HuH-7 (cell line): Measurements from ENCODE around the gene C14orf119.
"Not testable (repeated sequence)": the region's sequence is repeated elsewhere in the genome, so short reads cannot be mapped to it uniquely, and the experiment has no call there.

ENCODE experiments used
- DNase-seq: peaks from one replicate; pipeline ENCODE4 v3.0.0; 2011; ENCODE audit warnings: low spot score

Gene C14orf119

DNA sequence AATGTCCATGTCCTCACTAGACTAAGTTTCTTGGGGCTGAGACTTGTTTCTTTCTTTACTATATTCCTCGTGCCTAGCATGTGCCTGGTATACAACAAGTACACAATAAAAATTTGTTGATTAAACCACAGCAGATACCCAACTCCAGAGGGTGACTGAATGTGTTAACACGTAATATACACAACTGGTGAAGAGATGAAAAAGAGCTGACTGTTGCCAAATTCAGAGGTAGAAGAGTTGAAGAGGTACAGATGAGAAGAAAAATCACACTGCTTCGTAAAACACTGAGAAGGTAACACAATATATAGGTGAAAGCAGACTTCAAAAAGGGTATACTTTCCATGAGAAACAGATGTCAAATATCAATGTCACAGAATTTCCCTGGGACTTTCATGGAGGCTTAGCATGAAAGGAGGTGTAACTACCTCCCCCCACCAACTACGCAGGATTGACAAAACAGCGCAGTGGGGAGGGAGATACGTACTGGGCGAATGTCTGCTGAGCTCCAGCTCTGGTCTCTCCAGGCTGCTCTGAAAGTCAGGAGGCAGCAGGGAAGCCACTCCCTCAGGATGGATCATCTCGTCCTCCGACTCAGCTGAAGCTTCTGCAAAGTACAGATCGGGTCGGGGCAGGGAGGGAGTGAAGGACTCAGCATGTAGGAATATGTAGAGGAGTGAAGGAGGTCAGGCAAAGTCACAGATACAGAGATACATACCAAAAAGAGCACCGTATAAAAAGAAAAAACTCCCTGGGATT is 5.6 kb upstream of the C14orf119 start:
- DNase-seq = no peak

GRCh38 chr14:23090254-23090636 is 5.1 kb upstream of the C14orf119 start:
- no peak for DNase-seq

GRCh38 chr14:23091294-23092225 is 3.7 kb upstream of the C14orf119 start:
- DNase-seq = no peak

DNA sequence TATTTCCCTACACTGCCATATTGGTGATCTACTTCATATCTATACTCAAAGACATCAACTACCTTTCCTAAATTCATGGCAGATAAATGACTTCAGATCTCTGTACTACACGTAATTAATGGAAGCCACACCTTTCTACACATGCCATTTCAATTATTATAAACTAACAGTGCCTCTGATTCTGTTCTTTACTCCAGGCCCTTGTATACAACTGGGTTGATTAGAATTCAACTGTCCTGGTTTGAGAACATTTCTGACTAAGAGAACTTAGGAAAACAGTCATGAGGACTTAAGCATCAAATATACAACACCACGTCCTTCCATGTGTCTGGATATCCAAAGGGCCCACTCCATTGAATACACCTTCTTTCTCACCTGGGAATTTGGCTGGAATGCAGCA is 2.2 kb upstream of the C14orf119 start:
- no peak for DNase-seq

DNA sequence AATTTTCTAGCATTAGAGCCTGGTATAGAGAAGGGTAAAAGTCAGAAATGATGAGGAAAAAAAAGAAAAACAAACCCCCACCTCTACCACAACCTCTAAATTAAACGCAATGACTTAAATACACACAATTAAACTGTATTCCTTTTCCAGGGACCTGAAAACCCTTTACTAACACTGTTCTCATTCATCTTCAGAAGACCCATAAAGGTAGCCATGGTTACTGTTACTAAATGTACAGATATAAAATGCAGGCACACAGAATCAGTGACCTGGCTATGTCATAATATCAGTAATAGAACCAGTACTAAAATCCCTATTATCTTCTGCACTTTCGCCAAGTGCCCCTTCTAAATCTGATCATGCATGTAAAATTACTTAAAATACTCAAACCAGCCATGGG is 1.8 kb upstream of the C14orf119 start:
- no peak for DNase-seq

GRCh38 chr14:23093991-23094665 is 1.2 kb upstream of the C14orf119 start:
- DNase-seq = no peak

- DNase-seq = peak; percentile 88
Observed at GRCh38 chr14:23094666-23095195, 574 bp upstream of the C14orf119 start, which contains the start of gene ACIN1. ACIN1 (minus strand) TSS chr14:23095136; CDS start chr14:23095112, 24 bp downstream.

GRCh38 chr14:23097786-23098185 is 2.5 kb downstream of the C14orf119 start:
- no peak for DNase-seq

DNA sequence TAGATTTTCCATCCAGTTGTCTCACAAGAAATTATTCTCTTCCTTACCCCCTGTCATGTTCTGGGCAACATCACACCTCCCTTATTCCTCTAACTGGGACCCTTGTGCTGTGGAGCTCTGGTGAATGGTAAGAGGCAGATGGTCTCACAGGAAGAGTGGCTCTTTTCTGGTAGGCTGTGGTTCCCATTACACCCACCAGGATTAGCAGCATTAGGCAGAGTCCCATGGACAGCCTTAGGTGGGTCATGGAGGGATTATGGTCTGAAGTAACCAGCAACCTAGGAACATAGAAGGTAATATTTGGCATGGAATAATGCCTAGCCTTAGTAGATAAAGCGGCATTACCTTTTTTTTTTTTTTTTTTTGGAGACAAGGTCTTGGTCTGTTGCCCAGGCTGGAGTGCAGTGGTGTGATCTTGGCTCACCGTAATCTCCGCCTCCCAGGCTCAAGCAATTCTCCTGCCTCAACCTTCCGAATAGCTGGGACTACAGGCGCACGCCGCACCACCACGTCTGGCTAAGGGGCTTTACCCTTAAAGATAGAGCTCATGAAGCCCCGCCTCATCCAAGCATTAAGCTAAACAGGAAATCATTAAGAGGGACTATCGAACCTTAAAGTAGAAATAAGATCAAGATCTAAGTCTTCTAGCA is 4.0 kb downstream of the C14orf119 start:
- no peak for DNase-seq

- no peak for DNase-seq
Observed at GRCh38 chr14:23101213-23101970, 6.1 kb downstream of the C14orf119 start.

- DNase-seq = no peak
Observed at GRCh38 chr14:23101986-23102625, 6.8 kb downstream of the C14orf119 start.

- no peak for DNase-seq
Observed at GRCh38 chr14:23102801-23103200, 7.5 kb downstream of the C14orf119 start.

DNA sequence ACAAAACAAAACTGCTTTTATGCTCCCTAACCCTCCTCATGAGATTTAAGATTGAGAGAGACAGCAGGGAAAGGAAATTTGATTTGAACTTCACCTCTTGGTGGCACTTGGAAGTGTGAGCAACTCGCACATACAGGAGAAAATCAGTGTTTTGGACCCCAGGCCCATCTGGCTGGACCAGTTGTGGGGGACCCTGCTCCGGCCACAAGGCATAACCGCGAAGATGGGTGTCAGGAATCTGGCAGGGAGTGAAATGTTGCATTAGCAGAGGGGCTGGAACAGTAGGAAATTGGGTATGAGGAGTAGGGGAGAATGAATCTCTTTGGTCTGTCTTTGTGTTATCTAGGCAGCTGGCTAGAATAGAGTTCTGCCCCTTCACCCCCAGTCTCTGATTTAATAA is 8.3 kb downstream of the C14orf119 start:
- DNase-seq = no peak

DNA sequence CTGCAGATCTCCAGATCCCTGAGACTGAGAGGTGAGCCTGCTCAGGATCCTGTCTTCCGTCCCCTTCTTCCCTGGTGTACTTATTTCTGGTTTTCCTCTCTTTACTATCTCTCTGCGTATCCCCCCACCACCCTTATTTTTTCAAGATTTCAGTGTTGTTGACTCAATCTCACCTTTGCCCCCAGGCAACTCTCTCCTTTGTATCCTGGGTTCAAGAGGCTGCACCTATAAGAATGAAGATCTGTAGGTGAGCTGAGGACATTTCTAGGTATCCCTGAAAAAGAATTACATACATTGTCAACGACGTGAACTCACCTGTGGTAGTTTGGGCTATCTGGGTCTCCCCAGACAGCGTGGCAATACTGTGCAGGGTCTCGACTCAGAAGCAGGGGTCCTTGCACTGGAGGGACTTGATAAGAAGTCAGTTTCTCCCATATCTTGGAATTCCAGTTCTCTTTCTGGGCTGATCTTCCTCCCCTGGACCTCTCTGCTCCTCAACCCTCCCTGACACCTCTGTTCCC is 8.8 kb downstream of the C14orf119 start:
- DNase-seq = no peak

- no peak for DNase-seq
Observed at GRCh38 chr14:23104591-23105347, 9.5 kb downstream of the C14orf119 start, which contains the start of gene CIROP. CIROP (minus strand) TSS chr14:23104989; CDS start chr14:23104920, 69 bp downstream.

DNA sequence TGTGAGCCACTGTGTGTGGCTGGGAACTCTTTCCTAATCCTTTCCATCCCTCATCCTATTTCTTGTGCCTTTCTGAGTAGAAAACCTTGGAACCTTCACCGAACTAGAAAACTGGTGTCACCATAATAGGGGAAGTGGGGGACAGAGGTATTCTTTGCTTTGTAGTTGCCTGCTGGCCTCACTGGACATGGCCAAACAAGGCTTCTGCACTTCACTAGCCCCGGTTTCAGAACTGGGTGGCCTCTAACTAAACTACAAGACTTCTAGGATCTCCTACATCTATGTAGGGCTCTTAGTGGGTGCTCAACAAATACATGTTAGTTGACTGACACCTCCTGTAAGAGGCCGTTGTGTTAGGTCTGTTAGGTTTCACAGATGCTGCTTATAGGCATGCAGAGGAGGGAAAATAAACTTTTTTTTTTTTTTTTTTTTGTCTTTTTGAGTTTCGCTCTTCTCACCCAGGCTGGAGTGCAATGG is 10.1 kb downstream of the C14orf119 start:
- no peak for DNase-seq

DNA sequence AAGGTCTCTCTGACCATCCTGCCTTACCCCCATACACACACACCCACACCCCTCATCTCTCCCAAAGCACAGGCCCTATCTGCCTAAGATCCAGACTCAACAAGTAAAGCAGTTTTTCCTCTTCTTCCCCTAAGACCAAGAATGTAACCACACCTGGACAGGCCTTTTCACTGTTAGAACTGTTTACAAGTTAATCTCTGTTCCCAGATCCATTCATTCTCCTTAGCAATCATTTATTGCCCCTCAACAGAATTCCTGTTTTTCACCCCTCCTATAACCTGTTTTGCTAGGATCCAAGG is 11.4 kb downstream of the C14orf119 start:
- no peak for DNase-seq

DNA sequence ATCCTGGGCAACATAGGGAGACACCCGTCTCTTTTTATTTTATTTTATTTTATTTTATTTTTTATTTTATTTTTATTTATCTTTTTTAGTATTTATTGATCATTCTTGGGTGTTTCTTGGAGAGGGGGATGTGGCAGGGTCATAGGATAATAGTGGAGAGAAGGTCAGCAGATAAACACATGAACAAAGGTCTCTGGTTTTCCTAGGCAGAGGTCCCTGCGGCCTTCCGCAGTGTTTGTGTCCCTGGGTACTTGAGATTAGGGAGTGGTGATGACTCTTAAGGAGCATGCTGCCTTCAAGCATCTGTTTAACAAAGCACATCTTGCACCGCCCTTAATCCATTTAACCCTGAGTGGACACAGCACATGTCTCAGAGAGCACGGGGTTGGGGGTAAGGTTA is 12.3 kb downstream of the C14orf119 start:
- DNase-seq = not testable (repeated sequence)

DNA sequence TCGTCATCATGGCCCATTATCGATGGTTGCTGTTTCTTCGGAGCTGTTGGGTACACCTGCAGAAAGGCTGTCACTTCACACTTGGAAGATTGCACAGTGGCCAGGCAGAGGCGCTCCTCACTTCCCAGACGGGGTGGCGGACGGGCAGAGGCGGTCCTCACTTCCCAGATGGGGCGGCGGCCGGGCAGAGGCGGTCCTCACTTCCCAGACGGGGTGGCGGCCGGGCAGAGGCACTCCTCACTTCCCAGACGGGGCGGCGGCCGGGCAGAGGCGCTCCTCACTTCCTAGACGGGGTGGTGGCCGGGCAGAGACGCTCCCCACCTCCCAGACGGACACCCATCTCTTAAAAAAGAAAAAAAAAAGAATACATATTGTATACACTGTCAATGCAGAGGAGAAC is 12.9 kb downstream of the C14orf119 start:
- not testable (repeated sequence) for DNase-seq
